HL-60 (cell line): ENCODE measurements around the gene RPL26.

ENCODE experiments used
- DNase-seq, 2 experiments: peaks; one replicate each; pipeline ENCODE4 v3.0.0-alpha.2; 2010 to 2020; ENCODE audit warnings: low read depth in 1 of 2, low spot score in 1 of 2
- H3K27ac ChIP-seq: fragments of 250-450 bp; sonication (Bioruptor Pico); replicated peaks from 2 replicates; pipeline ENCODE4 v1.5.1; 2020; ENCODE audit warnings: mild to moderate bottlenecking, moderate library complexity
- H3K27me3 ChIP-seq: fragments of 250-450 bp; sonication (Bioruptor Pico); 2 replicates; pipeline ENCODE4 v1.5.1; 2021; ENCODE audit warnings: mild to moderate bottlenecking, moderate library complexity; ENCODE audit not compliant: insufficient read depth, poor library complexity, severe bottlenecking
- H3K4me3 ChIP-seq: replicated peaks from 2 replicates; pipeline ENCODE4 v1.5.1; 2011; ENCODE audit warnings: mild to moderate bottlenecking, control low read depth, low read length; ENCODE audit not compliant: insufficient read depth
- GABPA ChIP-seq: IDR thresholded peaks from 2 replicates; pipeline ENCODE4 v1.6.1; 2012; ENCODE audit warnings: low read depth
- POLR2AphosphoS5 ChIP-seq: IDR thresholded peaks from 2 replicates; pipeline ENCODE4 v1.6.1; 2012; ENCODE audit warnings: low read depth
- SPI1 ChIP-seq: IDR thresholded peaks from 2 replicates; pipeline ENCODE4 v1.6.1; 2012; ENCODE audit warnings: low read depth, mild to moderate bottlenecking, borderline replicate concordance
- TF ChIP-seq, protein P1 (sequence below): IDR thresholded peaks from one replicate; pipeline ENCODE4 v1.5.1; 2011; ENCODE audit warnings: low read length, control low read depth, inconsistent platforms; ENCODE audit not compliant: insufficient read depth
- TF ChIP-seq, protein P2 (sequence below): IDR thresholded peaks from 2 replicates; pipeline ENCODE4 v1.6.1; 2012; ENCODE audit warnings: low read depth; ENCODE audit not compliant: insufficient replicate concordance

Gene RPL26

DNA sequence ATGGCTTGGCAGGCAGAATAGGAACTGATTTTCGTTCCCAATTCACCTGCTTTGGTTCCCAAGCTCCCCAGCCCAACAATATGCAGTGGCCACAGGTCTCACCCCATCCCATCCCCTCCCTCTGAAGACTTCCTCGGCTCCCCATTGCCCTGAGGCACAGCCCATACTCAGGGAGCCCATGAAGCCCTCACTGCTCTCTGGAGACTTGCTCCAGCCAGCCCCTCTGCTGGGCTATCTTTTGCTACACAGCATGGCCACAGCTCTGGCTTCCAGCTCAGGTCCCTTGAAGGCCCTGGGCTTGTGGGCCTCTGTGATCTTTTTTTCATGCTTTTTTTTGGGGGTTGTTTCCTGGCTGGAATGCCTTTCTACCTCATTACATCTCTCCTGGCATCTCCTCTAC is 23.2 kb upstream of the RPL26 start:
- TF ChIP-seq, protein P1, sequence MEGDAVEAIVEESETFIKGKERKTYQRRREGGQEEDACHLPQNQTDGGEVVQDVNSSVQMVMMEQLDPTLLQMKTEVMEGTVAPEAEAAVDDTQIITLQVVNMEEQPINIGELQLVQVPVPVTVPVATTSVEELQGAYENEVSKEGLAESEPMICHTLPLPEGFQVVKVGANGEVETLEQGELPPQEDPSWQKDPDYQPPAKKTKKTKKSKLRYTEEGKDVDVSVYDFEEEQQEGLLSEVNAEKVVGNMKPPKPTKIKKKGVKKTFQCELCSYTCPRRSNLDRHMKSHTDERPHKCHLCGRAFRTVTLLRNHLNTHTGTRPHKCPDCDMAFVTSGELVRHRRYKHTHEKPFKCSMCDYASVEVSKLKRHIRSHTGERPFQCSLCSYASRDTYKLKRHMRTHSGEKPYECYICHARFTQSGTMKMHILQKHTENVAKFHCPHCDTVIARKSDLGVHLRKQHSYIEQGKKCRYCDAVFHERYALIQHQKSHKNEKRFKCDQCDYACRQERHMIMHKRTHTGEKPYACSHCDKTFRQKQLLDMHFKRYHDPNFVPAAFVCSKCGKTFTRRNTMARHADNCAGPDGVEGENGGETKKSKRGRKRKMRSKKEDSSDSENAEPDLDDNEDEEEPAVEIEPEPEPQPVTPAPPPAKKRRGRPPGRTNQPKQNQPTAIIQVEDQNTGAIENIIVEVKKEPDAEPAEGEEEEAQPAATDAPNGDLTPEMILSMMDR = no peak
- TF ChIP-seq POLR2AphosphoS5 = no peak
- TF ChIP-seq SPI1 = no peak
- TF ChIP-seq, protein P2, sequence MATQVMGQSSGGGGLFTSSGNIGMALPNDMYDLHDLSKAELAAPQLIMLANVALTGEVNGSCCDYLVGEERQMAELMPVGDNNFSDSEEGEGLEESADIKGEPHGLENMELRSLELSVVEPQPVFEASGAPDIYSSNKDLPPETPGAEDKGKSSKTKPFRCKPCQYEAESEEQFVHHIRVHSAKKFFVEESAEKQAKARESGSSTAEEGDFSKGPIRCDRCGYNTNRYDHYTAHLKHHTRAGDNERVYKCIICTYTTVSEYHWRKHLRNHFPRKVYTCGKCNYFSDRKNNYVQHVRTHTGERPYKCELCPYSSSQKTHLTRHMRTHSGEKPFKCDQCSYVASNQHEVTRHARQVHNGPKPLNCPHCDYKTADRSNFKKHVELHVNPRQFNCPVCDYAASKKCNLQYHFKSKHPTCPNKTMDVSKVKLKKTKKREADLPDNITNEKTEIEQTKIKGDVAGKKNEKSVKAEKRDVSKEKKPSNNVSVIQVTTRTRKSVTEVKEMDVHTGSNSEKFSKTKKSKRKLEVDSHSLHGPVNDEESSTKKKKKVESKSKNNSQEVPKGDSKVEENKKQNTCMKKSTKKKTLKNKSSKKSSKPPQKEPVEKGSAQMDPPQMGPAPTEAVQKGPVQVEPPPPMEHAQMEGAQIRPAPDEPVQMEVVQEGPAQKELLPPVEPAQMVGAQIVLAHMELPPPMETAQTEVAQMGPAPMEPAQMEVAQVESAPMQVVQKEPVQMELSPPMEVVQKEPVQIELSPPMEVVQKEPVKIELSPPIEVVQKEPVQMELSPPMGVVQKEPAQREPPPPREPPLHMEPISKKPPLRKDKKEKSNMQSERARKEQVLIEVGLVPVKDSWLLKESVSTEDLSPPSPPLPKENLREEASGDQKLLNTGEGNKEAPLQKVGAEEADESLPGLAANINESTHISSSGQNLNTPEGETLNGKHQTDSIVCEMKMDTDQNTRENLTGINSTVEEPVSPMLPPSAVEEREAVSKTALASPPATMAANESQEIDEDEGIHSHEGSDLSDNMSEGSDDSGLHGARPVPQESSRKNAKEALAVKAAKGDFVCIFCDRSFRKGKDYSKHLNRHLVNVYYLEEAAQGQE = no peak
- TF ChIP-seq GABPA = no peak
- Histone ChIP-seq H3K4me3 (no peak overlapping the region), H3K27me3 (no peaks in the 10 kb centered on the region), H3K27ac (no peak overlapping the region)
- DNase-seq = no peak

DNA sequence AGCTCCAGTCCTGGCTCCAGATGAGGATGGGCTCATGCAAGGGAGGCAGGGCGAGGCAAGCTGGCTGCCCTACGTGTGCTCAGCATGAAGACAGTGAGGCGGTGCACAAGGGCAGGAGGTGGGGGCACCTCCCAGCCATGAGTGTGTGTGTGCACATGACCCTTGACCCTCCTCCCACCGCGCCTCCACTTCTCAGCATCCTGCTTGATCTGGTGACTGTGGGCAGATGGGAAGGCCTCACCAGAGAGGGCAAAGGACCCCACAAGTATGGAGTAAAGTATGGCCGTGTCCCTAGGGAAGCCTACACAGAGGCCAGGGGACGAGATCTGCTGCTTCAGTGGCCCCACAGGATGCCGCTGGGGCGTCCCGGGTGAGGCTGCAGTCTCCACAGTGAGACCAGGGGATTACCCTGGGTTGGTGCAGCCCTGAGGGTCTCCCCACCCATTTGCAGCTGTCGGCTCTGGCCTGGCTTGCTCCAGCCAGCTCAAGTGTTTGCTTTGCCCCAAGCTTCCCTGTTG is 22.6 kb upstream of the RPL26 start:
- Histone ChIP-seq H3K27ac (no peak overlapping the region), H3K4me3 (no peak overlapping the region), H3K27me3 (no peaks in the 10 kb centered on the region)
- no peak for TF ChIP-seq GABPA
- TF ChIP-seq, protein P2 = no peak
- no peak for TF ChIP-seq SPI1
- TF ChIP-seq, protein P1 = no peak
- no peak for DNase-seq

DNA sequence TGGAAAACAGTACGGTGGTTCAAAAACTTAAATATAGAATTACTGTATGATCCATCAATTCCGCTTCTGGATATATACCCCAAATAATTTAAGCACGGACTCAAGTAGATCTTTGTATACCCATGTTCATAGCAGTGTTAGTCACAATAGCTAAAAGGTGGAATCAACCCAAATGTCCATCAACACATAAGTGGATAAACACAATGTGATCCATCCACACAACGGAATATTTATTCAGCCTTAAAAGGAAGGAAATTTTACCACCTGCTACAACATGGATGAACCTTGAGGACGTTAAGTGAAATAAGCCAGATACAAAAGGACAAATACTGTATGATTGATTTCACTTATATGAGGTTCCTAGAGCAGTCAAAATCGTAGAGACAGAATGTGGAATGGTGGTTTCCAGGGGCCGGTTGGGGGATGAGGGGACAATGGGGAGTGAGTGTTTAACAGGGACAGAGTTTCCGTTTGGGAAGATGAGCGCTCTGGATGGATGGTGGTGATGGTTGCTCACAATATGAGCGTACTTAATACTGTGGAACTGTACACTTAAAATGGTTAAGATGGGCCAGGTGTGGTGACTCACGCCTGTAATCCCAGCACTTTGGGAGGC is 20.0 kb upstream of the RPL26 start:
- DNase-seq = no peak
- TF ChIP-seq GABPA (no peak), POLR2AphosphoS5 (no peak), SPI1 (no peak)
- TF ChIP-seq, protein P2 = no peak
- TF ChIP-seq, protein P1 = no peak
- no peaks in the 10 kb centered on the region for H3K27me3 ChIP-seq
- no peak overlapping the region for H3K27ac ChIP-seq
- H3K4me3 ChIP-seq = no peak overlapping the region
